Prostate gland (tissue), 2 donors: ENCODE results near the gene FAM169A. TPM values are rescaled to one million over a fixed set of nuclear protein-coding genes. Genes with fewer than 3 reads are reported as not detected.
"Not testable (repeated sequence)": the region's sequence is repeated elsewhere in the genome, so short reads cannot be mapped to it uniquely, and the experiment has no call there.

Experiments
- DNase-seq: peaks from one replicate; pipeline ENCODE4 v3.0.0-alpha.2; 2019; ENCODE audit warnings: low spot score
- H3K27ac ChIP-seq, 2 donors: fragments of 200-600 bp; sonication (generic); 2 replicates each; pipeline ENCODE4 v1.5.1; 2017 to 2019
- H3K27me3 ChIP-seq: fragments of 200-600 bp; sonication (generic); replicated peaks from 2 replicates; pipeline ENCODE4 v1.5.1; 2019; ENCODE audit not compliant: insufficient read depth
- H3K36me3 ChIP-seq, 2 donors: fragments of 200-600 bp; sonication (generic); 1 replicate in 1 of 2; 2 replicates in 1 of 2; pipeline versions ENCODE4 v1.5.1 to v1.8.1; 2017 to 2019
- H3K4me1 ChIP-seq: fragments of 200-600 bp; sonication (generic); replicated peaks from 2 replicates; pipeline ENCODE4 v1.5.1; 2019
- H3K4me3 ChIP-seq, 2 donors: fragments of 200-600 bp; sonication (generic); 2 replicates each; pipeline ENCODE4 v1.5.1; 2017 to 2019
- H3K9me3 ChIP-seq: fragments of 200-600 bp; sonication (generic); 2 replicates; pipeline ENCODE4 v1.5.1; 2017
- POLR2A ChIP-seq: fragments of 450-650 bp; IDR thresholded peaks from one replicate; pipeline ENCODE4 v1.6.1; 2016; ENCODE audit warnings: antibody characterized with exemption, mild to moderate bottlenecking
- POLR2AphosphoS5 ChIP-seq: sonication (generic); formaldehyde crosslinking; IDR thresholded peaks from one replicate; pipeline ENCODE4 v1.6.1; 2017; ENCODE audit warnings: antibody characterized with exemption
- WGBS: methylation state at CpG from one replicate; pipeline ENCODE4 v1.1.5; 2018; 5-methylcytosine and 5-hydroxymethylcytosine counted together
- intact Hi-C: fragments of 100-400 bp; cut with DNase I; formaldehyde crosslinking; loops from one replicate; pipeline ENCODE4 v1.14.2; 2022
- total RNA-seq, 2 donors: library from RNA; depleted of rRNA; stranded (reverse); fragments of >200 nt; gene quantifications; one replicate each; pipeline ENCODE4 v1.1.0, GENCODE V29; 2016
- TF ChIP-seq, protein P1 (sequence below), 4 experiments: fragments of 200-600 bp in 2 of 4; fragments of 450-650 bp in 2 of 4; sonication (generic) in 2 of 4; IDR thresholded peaks; 1 replicate in 3 of 4; 2 replicates in 1 of 4; pipeline ENCODE4 v1.5.1; 2016 to 2019; ENCODE audit warnings: antibody characterized with exemption in 4 of 4, mild to moderate bottlenecking in 2 of 4, moderate library complexity in 2 of 4

Gene FAM169A
- total RNA-seq, 2 donors from 2014 or later: 16.6 to 57.9 TPM

- Histone ChIP-seq H3K4me1 (no peaks in the 10 kb centered on the region), H3K4me3 (no peak overlapping the region), H3K9me3 (no peaks in the 10 kb centered on the region), H3K27me3 (no peaks in the 10 kb centered on the region), H3K27ac (no peak overlapping the region), H3K36me3 (no peaks in the 10 kb centered on the region)
- intact Hi-C loops: no loop called here
- 87% methylated on average over 4 of the region's 4 CpGs for WGBS
- DNase-seq: no peak
- TF ChIP-seq POLR2A (no peak), POLR2AphosphoS5 (no peak)
- TF ChIP-seq, protein P1, sequence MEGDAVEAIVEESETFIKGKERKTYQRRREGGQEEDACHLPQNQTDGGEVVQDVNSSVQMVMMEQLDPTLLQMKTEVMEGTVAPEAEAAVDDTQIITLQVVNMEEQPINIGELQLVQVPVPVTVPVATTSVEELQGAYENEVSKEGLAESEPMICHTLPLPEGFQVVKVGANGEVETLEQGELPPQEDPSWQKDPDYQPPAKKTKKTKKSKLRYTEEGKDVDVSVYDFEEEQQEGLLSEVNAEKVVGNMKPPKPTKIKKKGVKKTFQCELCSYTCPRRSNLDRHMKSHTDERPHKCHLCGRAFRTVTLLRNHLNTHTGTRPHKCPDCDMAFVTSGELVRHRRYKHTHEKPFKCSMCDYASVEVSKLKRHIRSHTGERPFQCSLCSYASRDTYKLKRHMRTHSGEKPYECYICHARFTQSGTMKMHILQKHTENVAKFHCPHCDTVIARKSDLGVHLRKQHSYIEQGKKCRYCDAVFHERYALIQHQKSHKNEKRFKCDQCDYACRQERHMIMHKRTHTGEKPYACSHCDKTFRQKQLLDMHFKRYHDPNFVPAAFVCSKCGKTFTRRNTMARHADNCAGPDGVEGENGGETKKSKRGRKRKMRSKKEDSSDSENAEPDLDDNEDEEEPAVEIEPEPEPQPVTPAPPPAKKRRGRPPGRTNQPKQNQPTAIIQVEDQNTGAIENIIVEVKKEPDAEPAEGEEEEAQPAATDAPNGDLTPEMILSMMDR (IDR thresholded peaks at IDR 0.05): no peak
Measured at GRCh38 chr5:74888117-74888516, 21.9 kb upstream of the FAM169A start.

- no peaks in the 10 kb centered on the region for H3K4me1 ChIP-seq
- intact Hi-C loops: no loop called here
- no peaks in the 10 kb centered on the region for H3K9me3 ChIP-seq
- TF ChIP-seq, protein P1 (IDR thresholded peaks at IDR 0.05): no peak
- TF ChIP-seq POLR2AphosphoS5 (no peak), POLR2A (no peak)
- no peak for DNase-seq
- H3K36me3 ChIP-seq: no peaks in the 10 kb centered on the region
- H3K4me3 ChIP-seq: no peak overlapping the region
- no peak overlapping the region for H3K27ac ChIP-seq
- no peaks in the 10 kb centered on the region for H3K27me3 ChIP-seq
Measured at GRCh38 chr5:74885170-74885569, 19.0 kb upstream of the FAM169A start.

GRCh38 chr5:74882379-74883134, 16.4 kb upstream of the FAM169A start:
- H3K4me1 ChIP-seq, intact Hi-C loops, H3K27ac ChIP-seq, DNase-seq, H3K4me3 ChIP-seq, H3K9me3 ChIP-seq, H3K36me3 ChIP-seq, H3K27me3 ChIP-seq: not testable (repeated sequence)
- WGBS: 60% methylated on average over 10 of the region's 10 CpGs

- Histone ChIP-seq H3K36me3 (no peaks in the 10 kb centered on the region), H3K4me3 (no peak overlapping the region), H3K9me3 (no peaks in the 10 kb centered on the region), H3K27me3 (no peaks in the 10 kb centered on the region), H3K27ac (no peak overlapping the region), H3K4me1 (no peaks in the 10 kb centered on the region)
- TF ChIP-seq POLR2AphosphoS5 (no peak), POLR2A (no peak)
- TF ChIP-seq, protein P1 (IDR thresholded peaks at IDR 0.05): no peak
- intact Hi-C loops: no loop called here
- 85% methylated on average over 4 of the region's 4 CpGs for WGBS
- DNase-seq: no peak
Measured at GRCh38 chr5:74877624-74878304, 11.6 kb upstream of the FAM169A start.

DNA sequence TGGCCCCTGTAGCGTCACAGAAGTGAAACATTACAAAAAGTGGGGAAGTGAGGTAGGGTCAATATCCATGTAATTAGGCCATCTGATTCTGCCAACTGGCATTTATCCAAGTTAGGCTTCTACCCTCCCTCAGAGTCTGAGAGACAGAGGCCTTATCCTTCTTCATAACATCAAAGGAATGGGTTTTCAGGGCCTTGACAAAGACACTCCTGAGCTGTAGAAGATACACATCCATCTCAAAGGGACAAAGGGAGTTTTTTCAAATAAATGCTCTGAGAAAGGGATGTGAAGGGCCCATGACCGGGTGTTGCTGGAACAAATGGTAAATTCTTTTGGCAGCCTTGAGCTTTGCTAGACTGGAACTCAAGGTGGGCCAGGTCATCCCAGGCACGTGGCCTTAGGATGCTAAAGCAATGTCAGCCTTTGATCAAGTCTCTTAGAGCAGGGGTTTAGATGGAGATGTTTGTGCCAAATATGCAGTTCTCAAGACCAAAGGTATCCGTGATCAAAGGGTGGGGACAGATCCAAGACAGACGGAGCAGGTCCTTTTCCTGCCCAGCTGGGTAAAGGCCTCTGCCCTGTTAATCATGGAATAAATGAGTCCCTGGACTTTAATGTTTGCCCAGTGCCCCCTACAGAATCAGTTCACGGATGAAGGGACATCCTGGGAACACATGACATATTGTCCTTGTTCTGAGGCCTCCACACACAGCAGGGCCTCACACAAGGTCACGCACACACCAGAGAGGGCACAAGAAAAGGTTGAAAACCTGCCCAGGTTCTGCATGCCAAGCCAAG, 10.0 kb upstream of the FAM169A start:
- no peak overlapping the region for H3K27ac ChIP-seq
- intact Hi-C loops: no loop called here
- H3K27me3 ChIP-seq: no peaks in the 10 kb centered on the region
- no peaks in the 10 kb centered on the region for H3K36me3 ChIP-seq
- no peaks in the 10 kb centered on the region for H3K9me3 ChIP-seq
- 70% methylated on average over 7 of the region's 7 CpGs for WGBS
- TF ChIP-seq POLR2A (no peak), POLR2AphosphoS5 (no peak)
- TF ChIP-seq, protein P1 (IDR thresholded peaks at IDR 0.05): no peak
- no peak for DNase-seq
- no peaks in the 10 kb centered on the region for H3K4me1 ChIP-seq
- no peak overlapping the region for H3K4me3 ChIP-seq
